Globus pallidus (tissue), 1 donor: ENCODE data around the gene GPR132.
"Not testable (repeated sequence)": the region's sequence is repeated elsewhere in the genome, so short reads cannot be mapped to it uniquely, and the experiment has no call there.

Source experiments
- DNase-seq: peaks from one replicate; pipeline ENCODE4 v3.0.0-alpha.2; 2015; ENCODE audit warnings: low spot score

GPR132 gene

DNA sequence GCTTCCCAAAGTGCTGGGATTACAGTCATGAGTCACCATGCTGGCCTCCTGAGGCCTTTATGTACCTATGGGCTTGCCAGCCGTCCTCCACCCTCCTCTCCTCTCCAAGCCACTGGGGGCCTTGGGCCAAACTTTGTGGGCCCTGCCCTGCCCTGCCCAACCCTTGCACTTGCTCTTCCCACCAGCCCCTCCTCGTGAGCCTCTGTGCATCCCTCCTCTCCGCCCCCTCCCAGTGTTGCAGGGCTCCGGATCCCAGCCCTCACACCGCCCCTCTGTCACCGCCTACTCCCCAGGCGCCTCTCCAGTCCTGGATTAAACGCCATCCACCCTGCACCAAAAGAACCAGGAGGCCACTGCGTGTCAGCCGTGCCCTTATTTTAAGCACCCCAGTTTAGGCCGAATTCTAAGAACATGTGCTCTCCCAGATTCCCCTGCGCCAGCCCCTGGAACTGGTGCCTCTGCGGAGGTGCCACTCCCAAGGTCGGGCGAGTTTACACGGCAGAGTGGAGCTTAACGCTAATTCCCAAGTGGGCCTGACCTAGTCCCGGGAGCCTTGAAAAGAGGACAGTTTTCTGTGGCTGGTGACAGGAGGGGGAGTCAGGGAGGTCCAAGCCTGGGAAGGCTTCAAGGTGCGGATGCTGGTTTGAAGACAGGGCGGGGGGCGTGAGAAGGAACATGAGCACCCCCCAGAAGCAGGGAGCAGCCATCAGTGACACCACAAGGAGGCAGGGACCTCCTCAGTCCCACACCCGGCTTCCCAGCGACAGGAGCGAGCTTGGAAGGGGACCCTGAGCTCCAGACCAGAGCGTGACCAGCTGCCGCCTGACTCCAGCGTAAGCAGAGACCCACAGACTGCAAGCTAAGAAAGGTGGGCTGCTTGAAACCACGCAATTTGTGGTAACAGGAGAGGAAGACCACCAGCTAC is 23.1 kb downstream of the GPR132 start:
- DNase-seq, result no peak

DNA sequence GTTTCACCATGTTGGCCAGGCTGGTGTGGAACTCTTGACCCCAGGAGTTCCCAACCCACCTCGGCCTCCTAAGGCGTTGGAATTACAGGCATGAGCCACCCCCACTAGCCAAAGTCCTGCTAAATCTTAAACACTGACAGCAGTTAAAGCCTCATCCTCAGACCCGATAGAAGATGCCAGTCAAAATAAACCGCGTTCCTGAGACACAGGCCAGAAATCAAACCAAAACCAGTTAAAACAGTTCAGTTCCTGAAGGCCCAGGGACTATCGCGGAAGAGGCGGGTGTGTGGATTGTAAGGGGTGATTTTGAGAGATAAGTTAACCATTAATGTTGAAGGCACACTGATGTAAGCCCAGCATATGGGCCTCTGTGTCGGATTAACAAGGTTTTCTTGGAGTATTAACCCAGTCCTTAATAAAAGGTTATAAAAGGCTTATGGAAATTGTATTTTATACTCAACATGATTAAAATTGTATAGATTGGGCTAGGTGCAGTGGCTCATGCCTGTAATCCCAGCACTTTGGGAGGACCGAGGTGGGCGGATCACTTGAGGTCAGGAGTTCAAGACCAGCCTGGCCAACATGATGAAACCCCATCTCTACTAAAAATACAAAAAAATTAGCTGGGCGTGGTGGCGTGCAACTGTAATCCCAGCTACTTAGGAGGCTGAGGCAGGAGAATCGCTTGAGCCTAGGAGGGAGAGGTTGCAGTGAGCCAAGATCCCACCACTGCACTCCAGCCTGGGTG is 25.6 kb downstream of the GPR132 start:
- no peak for DNase-seq

GRCh38 chr14:105035616-105036015 is 29.6 kb downstream of the GPR132 start:
- DNase-seq, result not testable (repeated sequence)

- DNase-seq, result no peak
Observed at GRCh38 chr14:105034315-105035039, 30.8 kb downstream of the GPR132 start.

GRCh38 chr14:105033412-105033900 is 31.8 kb downstream of the GPR132 start:
- not testable (repeated sequence) for DNase-seq

DNA sequence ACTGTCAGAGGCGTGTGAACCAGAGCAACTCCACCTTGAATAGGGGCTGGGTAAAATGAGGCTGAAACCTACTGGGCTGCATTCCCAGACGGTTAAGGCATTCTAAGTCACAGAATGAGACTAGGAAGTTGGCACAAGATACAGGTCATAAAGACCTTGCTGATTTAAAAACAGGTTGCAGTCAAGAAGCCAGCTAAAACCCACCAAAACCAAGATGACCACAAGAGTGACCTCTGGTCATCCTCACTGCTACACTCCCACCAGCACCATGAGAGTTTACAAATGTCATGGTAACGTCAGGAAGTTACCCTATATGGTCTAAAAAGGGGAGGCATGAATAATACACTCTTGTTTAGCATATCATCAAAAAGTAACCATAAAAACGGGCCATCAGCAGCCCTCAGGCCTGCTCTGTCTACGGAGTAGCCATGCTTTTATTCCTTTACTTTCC is 32.8 kb downstream of the GPR132 start:
- not testable (repeated sequence) for DNase-seq

GRCh38 chr14:105030836-105031396 is 34.3 kb downstream of the GPR132 start:
- no peak for DNase-seq

DNA sequence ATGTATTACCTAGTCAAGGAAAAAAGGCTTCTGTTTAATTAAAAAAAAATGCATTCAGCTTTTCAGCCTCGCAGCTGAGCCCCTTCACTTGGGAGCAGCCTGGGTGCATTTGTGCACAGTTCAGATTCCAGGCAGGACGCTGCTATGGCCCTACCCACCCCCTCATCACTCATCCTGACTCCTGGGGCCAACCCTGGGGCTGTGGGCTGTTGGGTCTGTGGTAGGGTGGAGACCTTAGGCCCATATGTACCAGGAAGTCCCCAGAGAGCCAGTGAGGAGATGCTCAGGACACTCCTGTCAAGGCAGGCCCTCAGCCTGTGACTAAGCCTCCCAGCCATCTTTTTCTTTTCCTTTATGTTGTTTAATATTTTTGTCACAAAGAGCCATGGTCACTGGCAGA is 35.0 kb downstream of the GPR132 start:
- no peak for DNase-seq

DNA sequence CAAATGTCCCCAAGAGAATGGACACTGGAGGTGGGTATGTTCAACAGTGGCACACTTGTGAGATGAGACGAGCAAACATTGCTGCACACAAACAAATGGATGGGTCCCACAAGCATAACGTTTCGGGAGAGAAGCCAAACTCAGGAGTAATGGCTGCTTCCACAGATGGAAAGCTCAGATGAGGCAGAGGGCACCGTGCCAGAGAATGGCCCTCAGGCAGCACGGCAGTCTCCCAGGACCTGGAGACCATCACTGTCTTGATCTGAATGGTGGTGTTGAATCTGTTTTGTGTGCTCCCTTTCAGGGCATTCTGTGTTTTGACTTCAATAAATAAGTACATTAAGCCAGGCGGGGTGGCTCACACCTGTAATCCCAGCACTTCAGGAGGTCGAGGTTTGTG is 35.8 kb downstream of the GPR132 start:
- no peak for DNase-seq

GRCh38 chr14:105028251-105028927 is 36.8 kb downstream of the GPR132 start:
- DNase-seq, result no peak

DNA sequence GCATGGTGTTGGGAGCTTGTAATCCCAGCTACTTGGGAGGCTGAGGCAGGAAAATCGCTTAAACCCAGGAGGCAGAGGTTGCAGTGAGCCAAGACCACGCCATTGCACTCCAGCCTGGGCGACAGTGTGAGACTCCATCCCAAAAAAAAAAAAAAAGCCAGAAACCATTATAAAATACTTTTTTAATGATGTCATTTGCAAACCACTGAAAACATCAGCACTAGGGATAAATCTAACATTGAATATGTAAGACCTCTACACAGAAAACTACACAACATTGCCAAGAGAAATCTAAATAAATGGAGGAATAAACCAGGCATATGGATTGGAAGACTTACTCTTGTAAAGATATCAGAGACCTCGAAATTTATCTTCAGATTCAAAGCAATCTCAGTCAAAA is 37.5 kb downstream of the GPR132 start:
- DNase-seq, result not testable (repeated sequence)

DNA sequence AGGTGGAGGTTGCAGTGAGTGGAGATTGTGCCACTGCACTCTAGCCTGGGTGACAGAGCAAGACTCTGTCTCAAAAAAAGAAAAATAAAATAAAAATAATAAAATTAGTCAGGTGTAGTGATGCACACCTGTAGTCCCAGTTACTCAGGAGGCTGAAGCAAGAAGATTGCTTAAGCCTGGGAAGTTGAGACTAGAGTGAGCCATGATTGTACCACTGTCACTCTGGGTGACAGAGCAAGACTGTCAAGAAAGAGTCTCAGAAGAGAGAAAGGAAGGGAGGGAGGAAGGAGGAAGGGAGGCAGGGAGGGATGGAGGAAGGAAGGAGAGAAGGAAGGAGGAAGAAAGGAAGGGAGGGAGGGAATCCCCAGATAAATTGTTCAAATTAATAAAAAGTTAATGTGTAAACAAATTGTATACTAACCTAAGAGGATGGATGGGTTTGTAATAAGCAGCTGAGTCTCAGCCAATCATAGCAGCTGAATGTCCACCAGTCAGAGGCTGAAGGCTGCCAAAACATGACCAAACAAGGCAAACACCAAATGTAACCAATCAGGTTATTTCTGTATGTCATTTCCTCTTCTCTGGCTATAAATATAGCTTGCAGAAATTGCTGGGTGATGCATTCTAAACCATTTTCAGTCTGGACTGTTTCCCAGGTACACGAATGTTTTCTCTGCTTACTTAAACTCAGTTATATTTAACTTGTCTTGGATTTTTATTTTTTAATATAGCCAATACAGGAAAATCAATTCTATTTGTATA is 38.2 kb downstream of the GPR132 start:
- no peak for DNase-seq

DNA sequence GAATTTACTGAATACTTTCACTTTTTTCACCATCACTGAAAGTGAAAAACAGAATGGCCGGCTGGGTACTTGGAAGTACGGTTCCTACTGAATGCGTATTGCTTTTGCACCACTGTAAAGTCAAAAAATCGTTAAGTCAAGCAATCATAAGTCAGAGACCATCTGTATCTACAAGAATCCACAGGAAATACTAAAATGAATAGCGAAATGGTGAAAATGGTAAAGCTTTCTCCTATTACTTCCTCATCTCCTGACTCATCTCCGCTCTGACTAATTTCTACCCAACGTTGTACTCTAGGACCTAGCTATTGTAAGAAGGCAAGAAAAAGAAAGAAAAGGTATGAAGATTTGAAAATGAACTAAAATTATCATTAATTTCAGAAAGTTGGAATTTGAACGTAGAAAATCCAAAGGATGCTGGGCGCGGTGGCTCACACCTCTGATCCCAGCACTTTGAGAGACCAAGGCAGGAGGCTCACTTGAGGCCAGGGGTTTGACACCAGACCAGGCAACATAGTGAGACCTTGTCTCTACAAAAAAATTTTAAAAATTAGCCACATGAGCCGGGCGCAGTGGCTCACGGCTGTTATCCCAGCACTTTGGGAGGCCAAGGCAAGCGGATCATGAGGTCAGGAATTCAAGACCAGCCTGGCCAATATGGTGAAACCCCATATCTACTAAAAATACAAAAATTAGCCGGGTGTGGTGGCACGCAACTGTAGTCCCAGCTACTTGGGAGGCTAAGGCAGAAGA is 39.0 kb downstream of the GPR132 start:
- DNase-seq, result no peak

- no peak for DNase-seq
Observed at GRCh38 chr14:105025429-105025828, 39.8 kb downstream of the GPR132 start.

DNA sequence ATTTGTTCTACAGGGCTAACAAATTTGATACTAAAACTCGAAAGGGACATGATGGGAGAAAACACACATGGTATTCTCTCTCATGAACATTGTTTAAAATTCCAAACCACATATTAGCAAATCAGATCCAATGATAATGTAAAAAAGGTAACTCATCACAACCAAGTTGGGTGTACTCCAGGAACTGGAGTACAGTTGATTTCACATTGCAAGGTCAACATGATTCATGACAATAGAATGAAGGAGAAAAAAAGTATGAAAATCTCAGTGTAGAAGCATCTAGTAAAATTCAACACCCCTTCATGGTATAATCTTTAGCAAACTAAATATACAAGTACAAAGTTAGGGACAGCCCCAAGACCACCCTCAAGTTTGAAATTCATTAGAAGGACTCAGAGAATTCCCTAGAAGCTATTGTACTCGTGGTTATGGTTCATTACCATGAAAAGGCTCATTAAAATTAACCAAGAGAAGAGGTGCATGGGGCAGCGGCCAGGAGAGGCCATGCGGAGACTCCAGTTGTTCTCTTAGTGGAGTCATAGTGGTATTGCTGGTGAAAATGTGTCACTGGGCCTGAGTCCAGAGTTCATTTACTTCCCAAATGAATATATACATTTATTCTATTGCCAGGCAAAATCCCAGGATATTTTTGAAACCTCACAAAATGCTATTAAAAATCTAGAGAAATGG is 41.3 kb downstream of the GPR132 start:
- DNase-seq, result no peak

DNA sequence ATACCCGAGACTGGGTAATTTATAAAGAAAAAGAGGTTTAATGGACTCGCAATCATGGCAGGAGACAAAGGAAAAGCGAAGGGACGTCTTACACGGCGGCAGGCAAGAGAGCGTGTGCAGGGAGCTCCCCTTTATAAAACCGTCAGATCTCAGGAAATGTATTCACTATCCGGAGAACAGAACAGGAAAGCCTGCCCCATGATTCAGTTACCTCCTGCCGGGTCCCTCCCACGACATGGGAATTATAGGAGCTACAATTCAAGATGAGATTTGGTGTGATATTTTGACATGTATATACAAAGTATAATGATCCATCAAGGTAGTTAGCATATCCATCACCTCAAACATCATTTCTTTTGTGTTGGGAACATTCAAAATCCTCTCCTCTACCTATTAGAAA is 42.1 kb downstream of the GPR132 start:
- no peak for DNase-seq

DNA sequence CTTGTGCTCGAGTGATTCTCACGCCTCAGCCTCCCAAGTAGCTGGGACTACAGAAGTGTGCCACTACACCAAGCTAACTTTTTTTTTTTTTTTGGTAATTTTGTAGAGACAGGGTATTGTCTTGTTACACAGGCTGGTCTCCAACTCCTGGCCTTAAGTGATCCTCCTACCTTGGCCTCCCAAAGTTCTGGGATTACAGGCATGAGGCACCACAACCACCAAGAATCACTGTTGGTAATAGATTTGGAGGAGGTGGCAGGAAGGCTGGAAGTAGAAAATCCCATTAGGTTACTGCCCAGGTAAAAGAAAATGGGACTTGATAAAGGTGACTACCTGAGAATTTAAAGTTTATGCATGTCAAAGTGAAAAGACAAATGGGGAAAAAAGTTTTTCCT is 43.0 kb downstream of the GPR132 start:
- DNase-seq, result no peak

GRCh38 chr14:105021656-105022275 is 43.5 kb downstream of the GPR132 start:
- no peak for DNase-seq
